Measurements from ENCODE around the gene KDM4B.

GRCh38 chr19:5030136-5030820, 61.4 kb downstream of the KDM4B start:
- TF ChIP-seq CTCF (IDR thresholded peaks at IDR 0.05) = no peak
- TF ChIP-seq POLR2AphosphoS5 (IDR thresholded peaks at IDR 0.05) = no peak
- no peak for TF ChIP-seq EP300 (IDR thresholded peaks at IDR 0.05)
- TF ChIP-seq POLR2A (IDR thresholded peaks at IDR 0.05) = no peak

All from gastroesophageal sphincter (tissue), 3 donors.